OCI-LY1 (cell line): Measurements from ENCODE around the gene TMEM92.

Experiments used
- H2AFZ ChIP-seq: fragments of 200-600 bp; sonication (generic), shearing (Covaris generic); 2 replicates; pipeline ENCODE4 v1.6.0; 2014; ENCODE audit warnings: antibody characterized with exemption, mild to moderate bottlenecking, low read length
- H3F3A ChIP-seq: fragments of 200-600 bp; sonication (generic), shearing (Covaris generic); 2 replicates; pipeline ENCODE4 v1.6.0; 2014; ENCODE audit warnings: mild to moderate bottlenecking, antibody characterized with exemption, low read length, moderate library complexity; ENCODE audit not compliant: insufficient read depth
- H3K27ac ChIP-seq: fragments of 200-600 bp; sonication (generic); 2 replicates; pipeline ENCODE4 v1.5.1; 2014; ENCODE audit warnings: low read length, mixed run types, mild to moderate bottlenecking, low read depth; ENCODE audit not compliant: poor library complexity, severe bottlenecking
- H3K27me3 ChIP-seq: fragments of 200-600 bp; sonication (generic); 2 replicates; pipeline ENCODE4 v1.6.0; 2014; ENCODE audit warnings: antibody characterized with exemption, mild to moderate bottlenecking, low read length, moderate library complexity; ENCODE audit not compliant: insufficient read depth
- H3K36me3 ChIP-seq: fragments of 200-600 bp; sonication (generic); 2 replicates; pipeline ENCODE4 v1.6.1; 2014; ENCODE audit warnings: mild to moderate bottlenecking, antibody characterized with exemption, low read length, moderate library complexity, mixed read lengths; ENCODE audit not compliant: insufficient read depth
- H3K4me1 ChIP-seq: fragments of 200-600 bp; sonication (generic); 2 replicates; pipeline ENCODE4 v1.5.1; 2014; ENCODE audit warnings: mild to moderate bottlenecking, low read length, moderate library complexity; ENCODE audit not compliant: insufficient read depth, severe bottlenecking
- H3K4me2 ChIP-seq: fragments of 200-600 bp; sonication (generic), shearing (Covaris generic); 2 replicates; pipeline ENCODE4 v1.6.1; 2014; ENCODE audit warnings: low read length
- H3K4me3 ChIP-seq: fragments of 200-600 bp; sonication (generic); 2 replicates; pipeline ENCODE4 v1.5.1; 2014; ENCODE audit warnings: low read length, low read depth, mild to moderate bottlenecking, mixed read lengths; ENCODE audit not compliant: poor library complexity, severe bottlenecking
- H3K79me2 ChIP-seq: fragments of 200-600 bp; shearing (Covaris generic); 2 replicates; pipeline ENCODE4 v1.6.1; 2016; ENCODE audit warnings: mixed run types, low read length, mixed read lengths; ENCODE audit not compliant: insufficient read depth
- H3K9ac ChIP-seq: fragments of 200-600 bp; sonication (generic), shearing (Covaris generic); 2 replicates; pipeline ENCODE4 v1.6.1; 2014; ENCODE audit warnings: mild to moderate bottlenecking, low read length, mixed read lengths
- H3K9me2 ChIP-seq: fragments of 200-600 bp; sonication (generic), shearing (Covaris generic); 2 replicates; pipeline ENCODE4 v1.6.1; 2014; ENCODE audit warnings: low read depth, mild to moderate bottlenecking, low read length, mixed read lengths
- H3K9me3 ChIP-seq: fragments of 200-600 bp; shearing (Covaris generic); 2 replicates; pipeline ENCODE4 v1.6.1; 2014; ENCODE audit warnings: low read length, mixed read lengths
- H4K20me1 ChIP-seq: fragments of 200-600 bp; sonication (generic), shearing (Covaris generic); 2 replicates; pipeline ENCODE4 v1.6.0; 2016; ENCODE audit warnings: mild to moderate bottlenecking, low read length; ENCODE audit not compliant: insufficient read depth
- CTCF ChIP-seq: fragments of 200-600 bp; sonication (generic), shearing (Covaris generic); IDR thresholded peaks from 2 replicates; pipeline ENCODE4 v1.5.1; 2017; ENCODE audit warnings: mild to moderate bottlenecking, antibody characterized with exemption, low read length, moderate library complexity, mixed read lengths
- EZH2 ChIP-seq: fragments of 200-600 bp; sonication (generic), shearing (Covaris generic); IDR thresholded peaks from 2 replicates; pipeline ENCODE4 v1.8.0; 2017; ENCODE audit warnings: borderline replicate concordance, mixed run types, mild to moderate bottlenecking, antibody characterized with exemption, low read length, moderate library complexity, mixed read lengths

TMEM92 gene

GRCh38 chr17:50275279-50275678, 1.0 kb downstream of the TMEM92 start:
- no peaks in the 10 kb centered on the region for H4K20me1 ChIP-seq
- no peak overlapping the region for H3K4me3 ChIP-seq
- H3F3A ChIP-seq: no peaks in the 10 kb centered on the region
- no peaks in the 10 kb centered on the region for H3K9me3 ChIP-seq
- no peak overlapping the region for H3K27ac ChIP-seq
- no peaks in the 10 kb centered on the region for H3K36me3 ChIP-seq
- H3K4me1 ChIP-seq: no peaks in the 10 kb centered on the region
- no peak overlapping the region for H2AFZ ChIP-seq
- H3K79me2 ChIP-seq: no peaks in the 10 kb centered on the region
- no peak for TF ChIP-seq EZH2
- no peak for TF ChIP-seq CTCF
- H3K4me2 ChIP-seq: no peak overlapping the region
- 0 out of 2 replicates have a peak, but pooled peaks cover 5% of the 10 kb centered on the region for H3K27me3 ChIP-seq
- no peak overlapping the region for H3K9ac ChIP-seq
- no peaks in the 10 kb centered on the region for H3K9me2 ChIP-seq

- TF ChIP-seq EZH2 (no peak), CTCF (no peak)
- no peak overlapping the region for H2AFZ ChIP-seq
- no peaks in the 10 kb centered on the region for H4K20me1 ChIP-seq
- H3K4me3 ChIP-seq: no peak overlapping the region
- H3K4me1 ChIP-seq: no peaks in the 10 kb centered on the region
- no peak overlapping the region for H3K4me2 ChIP-seq
- no peaks in the 10 kb centered on the region for H3K9me3 ChIP-seq
- H3K27me3 ChIP-seq: 0 out of 2 replicates have a peak, but pooled peaks cover 5% of the 10 kb centered on the region
- H3K79me2 ChIP-seq: no peaks in the 10 kb centered on the region
- no peak overlapping the region for H3K27ac ChIP-seq
- H3F3A ChIP-seq: no peaks in the 10 kb centered on the region
- no peak overlapping the region for H3K9ac ChIP-seq
- no peaks in the 10 kb centered on the region for H3K36me3 ChIP-seq
- H3K9me2 ChIP-seq: no peaks in the 10 kb centered on the region
Measured at GRCh38 chr17:50276588-50277356, 2.5 kb downstream of the TMEM92 start.

- no peaks in the 10 kb centered on the region for H3K9me2 ChIP-seq
- no peaks in the 10 kb centered on the region for H3K9me3 ChIP-seq
- H3K4me3 ChIP-seq: no peak overlapping the region
- H3K36me3 ChIP-seq: no peaks in the 10 kb centered on the region
- 0 out of 2 replicates have a peak, but pooled peaks cover 5% of the 10 kb centered on the region for H3K27me3 ChIP-seq
- H3K79me2 ChIP-seq: no peaks in the 10 kb centered on the region
- H3K4me1 ChIP-seq: no peaks in the 10 kb centered on the region
- no peak overlapping the region for H3K27ac ChIP-seq
- TF ChIP-seq EZH2: no peak
- no peak for TF ChIP-seq CTCF
- no peaks in the 10 kb centered on the region for H4K20me1 ChIP-seq
- H2AFZ ChIP-seq: no peak overlapping the region
- no peak overlapping the region for H3K4me2 ChIP-seq
- no peak overlapping the region for H3K9ac ChIP-seq
- no peaks in the 10 kb centered on the region for H3F3A ChIP-seq
Measured at GRCh38 chr17:50277357-50277754, 3.1 kb downstream of the TMEM92 start.
